Muscle of back (tissue), 11 donors: ENCODE measurements around the gene ELOA. TPM values are rescaled to one million over a fixed set of nuclear protein-coding genes. Genes with fewer than 3 reads are reported as not detected.
"Not testable (repeated sequence)": the region's sequence is repeated elsewhere in the genome, so short reads cannot be mapped to it uniquely, and the experiment has no call there.

Experiments
- DNase-seq, 3 donors: peaks; one replicate each; pipeline versions ENCODE4 v3.0.0 to v3.0.0-alpha.2; 2013
- polyA plus RNA-seq, 10 donors: library from polyadenylated mRNA; unstranded; fragments of 120-200 nt; gene quantifications; one replicate each; pipeline ENCODE4 v1.2.1, GENCODE V29; 2013; ENCODE audit not compliant: insufficient read length in 10 of 10

Gene ELOA
- polyA plus RNA-seq, 10 donors: 24.3 to 34.9 (median 29.2) TPM

- DNase-seq: no peak
These were observed 10.7 kb upstream of the ELOA start for GRCh38 chr1:23732363-23733224.

- not testable (repeated sequence) for DNase-seq
These were observed 10.0 kb upstream of the ELOA start for GRCh38 chr1:23733281-23733680.

GRCh38 chr1:23736437-23737134 lies 6.7 kb upstream of the ELOA start:
- no peak for DNase-seq

GRCh38 chr1:23741609-23742008 lies 1.7 kb upstream of the ELOA start:
- DNase-seq: no peak

- DNase-seq: no peak
These were observed 493 bp upstream of the ELOA start for GRCh38 chr1:23742670-23743286.

- no peak for DNase-seq
These were observed 2.2 kb downstream of the ELOA start for GRCh38 chr1:23745515-23745914.

GRCh38 chr1:23748016-23748415 lies 4.7 kb downstream of the ELOA start:
- no peak for DNase-seq

- no peak for DNase-seq
These were observed 8.0 kb downstream of the ELOA start for GRCh38 chr1:23751050-23751814.

- no peak for DNase-seq
These were observed 8.5 kb downstream of the ELOA start for GRCh38 chr1:23751815-23752200.

- no peak for DNase-seq
These were observed 9.6 kb downstream of the ELOA start for GRCh38 chr1:23752909-23753308.

- DNase-seq: no peak
These were observed 13.4 kb downstream of the ELOA start for GRCh38 chr1:23756676-23757075.

GRCh38 chr1:23757812-23758211 lies 14.5 kb downstream of the ELOA start:
- DNase-seq: no peak

- DNase-seq: no peak
These were observed 16.0 kb downstream of the ELOA start for GRCh38 chr1:23759277-23759676.

- no peak for DNase-seq
These were observed 19.8 kb downstream of the ELOA start for GRCh38 chr1:23763041-23763577.

GRCh38 chr1:23768733-23769132 lies 25.5 kb downstream of the ELOA start:
- no peak for DNase-seq

GRCh38 chr1:23772049-23772853 lies 29.0 kb downstream of the ELOA start:
- peak; percentile 67 to 89 (median 85) for DNase-seq

GRCh38 chr1:23772854-23773242 lies 29.6 kb downstream of the ELOA start:
- DNase-seq: no peak

- no peak for DNase-seq
These were observed 31.1 kb downstream of the ELOA start for GRCh38 chr1:23774174-23774880.

GRCh38 chr1:23776217-23776616 lies 32.9 kb downstream of the ELOA start:
- no peak for DNase-seq
